Esophagus muscularis mucosa (tissue), 4 donors: ENCODE data around the gene TNK2.

Experiments
- EP300 ChIP-seq: sonication (generic); formaldehyde crosslinking; IDR thresholded peaks from one replicate; pipeline ENCODE4 v1.6.1; 2017; ENCODE audit warnings: antibody characterized with exemption
- POLR2A ChIP-seq: fragments of 450-650 bp; IDR thresholded peaks from one replicate; pipeline ENCODE4 v1.6.1; 2017; ENCODE audit warnings: antibody characterized with exemption, moderate library complexity, mild to moderate bottlenecking, low read depth
- TF ChIP-seq, protein P1 (sequence below), 3 experiments: fragments of 200-600 bp in 2 of 3; fragments of 450-650 bp in 1 of 3; sonication (generic) in 2 of 3; IDR thresholded peaks; one replicate each; pipeline ENCODE4 v1.5.1; 2017 to 2019; ENCODE audit warnings: antibody characterized with exemption in 3 of 3, mild to moderate bottlenecking in 2 of 3, moderate library complexity in 1 of 3

- TF ChIP-seq, protein P1, sequence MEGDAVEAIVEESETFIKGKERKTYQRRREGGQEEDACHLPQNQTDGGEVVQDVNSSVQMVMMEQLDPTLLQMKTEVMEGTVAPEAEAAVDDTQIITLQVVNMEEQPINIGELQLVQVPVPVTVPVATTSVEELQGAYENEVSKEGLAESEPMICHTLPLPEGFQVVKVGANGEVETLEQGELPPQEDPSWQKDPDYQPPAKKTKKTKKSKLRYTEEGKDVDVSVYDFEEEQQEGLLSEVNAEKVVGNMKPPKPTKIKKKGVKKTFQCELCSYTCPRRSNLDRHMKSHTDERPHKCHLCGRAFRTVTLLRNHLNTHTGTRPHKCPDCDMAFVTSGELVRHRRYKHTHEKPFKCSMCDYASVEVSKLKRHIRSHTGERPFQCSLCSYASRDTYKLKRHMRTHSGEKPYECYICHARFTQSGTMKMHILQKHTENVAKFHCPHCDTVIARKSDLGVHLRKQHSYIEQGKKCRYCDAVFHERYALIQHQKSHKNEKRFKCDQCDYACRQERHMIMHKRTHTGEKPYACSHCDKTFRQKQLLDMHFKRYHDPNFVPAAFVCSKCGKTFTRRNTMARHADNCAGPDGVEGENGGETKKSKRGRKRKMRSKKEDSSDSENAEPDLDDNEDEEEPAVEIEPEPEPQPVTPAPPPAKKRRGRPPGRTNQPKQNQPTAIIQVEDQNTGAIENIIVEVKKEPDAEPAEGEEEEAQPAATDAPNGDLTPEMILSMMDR (IDR thresholded peaks at IDR 0.05): no peak
- TF ChIP-seq POLR2A (no peak), EP300 (no peak)
These were observed 68.9 kb downstream of the TNK2 start for GRCh38 chr3:195839260-195840010.
